Daoy (cell line): Measurements from ENCODE around the gene PKNOX2. TPM values are rescaled to one million over a fixed set of nuclear protein-coding genes. Genes with fewer than 3 reads are reported as not detected.

Experiments used
- DNase-seq: peaks from one replicate; pipeline ENCODE4 v3.0.0-alpha.2; 2015; ENCODE audit warnings: low read depth
- total RNA-seq: library from RNA; depleted of rRNA; stranded (reverse); fragments of >200 nt; shearing (Covaris generic); gene quantifications from 2 replicates; pipeline ENCODE4 v1.2.3, GENCODE V29; 2014

Gene PKNOX2
- total RNA-seq, 1 experiment from 2014 or later = 1.4 TPM

- DNase-seq = peak; percentile 48
These were observed 271.1 kb downstream of the PKNOX2 start for GRCh38 chr11:125435461-125436238.

- DNase-seq = no peak
These were observed 277.3 kb downstream of the PKNOX2 start for GRCh38 chr11:125441648-125442410.

GRCh38 chr11:125442946-125443345 is 278.4 kb downstream of the PKNOX2 start:
- DNase-seq = no peak

DNA sequence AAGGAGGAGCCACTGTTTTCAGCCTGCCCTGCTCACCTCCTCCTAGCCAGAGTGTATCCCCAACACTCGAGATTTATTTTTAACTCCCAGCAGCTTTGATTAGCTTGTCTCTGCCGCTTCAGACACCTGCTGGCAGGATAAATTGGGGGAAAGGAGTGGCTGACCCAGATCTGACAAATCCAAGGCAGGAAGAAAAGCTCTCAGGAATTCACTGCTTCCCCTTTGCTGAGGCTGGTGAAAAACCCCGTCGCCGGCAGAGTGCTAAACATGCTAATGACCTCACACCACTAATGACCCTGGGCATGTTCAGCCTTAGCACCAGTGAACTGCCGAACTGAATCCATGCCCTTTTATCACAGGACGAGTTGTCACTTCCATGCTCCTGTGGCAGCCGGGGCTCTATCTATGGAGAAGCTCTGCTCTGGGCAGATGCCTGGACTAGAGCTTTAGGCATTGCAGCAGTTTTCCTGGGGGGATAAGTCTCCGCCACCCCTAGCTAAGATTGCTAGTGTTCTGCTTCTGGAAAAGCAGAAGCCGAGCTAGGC is 279.3 kb downstream of the PKNOX2 start:
- DNase-seq = no peak

DNA sequence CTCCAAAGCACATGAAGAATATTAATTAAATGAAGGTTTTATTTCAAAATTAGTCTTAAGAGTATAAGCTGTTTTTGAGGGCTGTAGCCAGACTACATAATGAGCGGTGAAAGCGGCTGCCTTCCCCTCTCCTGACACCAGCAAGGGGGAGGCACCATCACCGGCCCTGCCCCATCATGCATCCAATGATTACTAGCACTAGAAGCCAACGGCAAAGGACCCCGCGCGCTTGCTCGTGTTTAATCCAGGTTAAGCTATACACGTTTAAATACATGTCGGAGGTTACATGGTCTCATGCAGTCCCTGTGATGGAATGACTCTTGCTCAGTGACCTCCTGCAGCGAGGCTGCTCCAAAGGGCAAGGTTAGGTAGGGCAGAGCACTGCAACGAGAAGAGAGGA is 281.2 kb downstream of the PKNOX2 start:
- DNase-seq = no peak

GRCh38 chr11:125446279-125446678 is 281.7 kb downstream of the PKNOX2 start:
- DNase-seq = no peak

- DNase-seq = no peak
These were observed 283.2 kb downstream of the PKNOX2 start for GRCh38 chr11:125447721-125448120.

DNA sequence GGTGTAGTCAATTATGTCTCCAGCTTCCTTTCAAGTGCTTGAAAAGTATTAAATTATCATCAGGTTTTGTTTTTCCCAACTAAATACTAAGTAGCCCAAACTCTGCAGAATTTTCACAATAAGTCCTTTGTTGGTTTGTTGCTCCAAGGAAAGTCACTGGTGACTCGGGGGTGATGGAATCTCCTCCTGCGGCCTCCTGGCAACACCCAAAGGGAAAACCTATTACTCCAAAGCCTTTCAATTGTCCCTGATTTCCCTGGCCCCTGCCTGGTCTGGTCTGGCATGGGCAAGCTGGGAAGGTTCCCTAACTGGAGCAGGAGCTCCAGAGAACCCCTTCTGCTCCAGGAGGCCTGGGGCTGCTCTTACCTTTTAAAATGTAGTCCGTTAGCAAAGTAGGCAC is 283.6 kb downstream of the PKNOX2 start:
- peak; percentile 50 for DNase-seq

GRCh38 chr11:125449565-125449964 is 285.0 kb downstream of the PKNOX2 start:
- no peak for DNase-seq

GRCh38 chr11:125451400-125452124 is 287.0 kb downstream of the PKNOX2 start:
- DNase-seq = peak; percentile 41

GRCh38 chr11:125452125-125452470 is 287.5 kb downstream of the PKNOX2 start:
- DNase-seq = no peak

- no peak for DNase-seq
These were observed 289.5 kb downstream of the PKNOX2 start for GRCh38 chr11:125454047-125454446.

GRCh38 chr11:125455851-125456250 is 291.3 kb downstream of the PKNOX2 start:
- DNase-seq = no peak

DNA sequence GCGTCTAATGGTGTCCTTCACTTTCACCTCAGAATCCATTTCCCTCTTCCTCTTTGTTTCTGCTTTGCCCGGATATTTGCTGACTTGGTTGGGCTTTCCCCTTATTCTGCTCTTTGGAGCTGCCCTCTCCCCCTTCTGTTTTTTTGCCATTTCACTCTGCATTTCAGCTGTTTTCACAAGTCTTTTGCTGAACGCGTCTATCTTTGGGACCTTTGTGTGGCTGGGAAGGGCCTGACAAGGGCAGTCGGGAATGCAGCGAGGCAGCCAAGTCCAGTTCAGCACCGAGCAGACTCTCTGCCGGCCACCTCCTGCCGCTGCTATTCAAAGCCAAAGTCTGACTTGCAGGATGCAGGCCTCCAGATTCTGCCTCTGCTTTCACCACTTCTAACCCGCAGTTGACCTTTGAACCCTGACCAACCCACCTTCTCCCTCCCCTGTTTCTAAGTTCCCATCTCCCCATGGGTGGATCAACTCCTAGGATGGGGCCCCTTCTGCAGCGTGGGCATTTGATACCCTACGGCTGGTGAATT is 293.3 kb downstream of the PKNOX2 start:
- DNase-seq = peak; percentile 18

DNA sequence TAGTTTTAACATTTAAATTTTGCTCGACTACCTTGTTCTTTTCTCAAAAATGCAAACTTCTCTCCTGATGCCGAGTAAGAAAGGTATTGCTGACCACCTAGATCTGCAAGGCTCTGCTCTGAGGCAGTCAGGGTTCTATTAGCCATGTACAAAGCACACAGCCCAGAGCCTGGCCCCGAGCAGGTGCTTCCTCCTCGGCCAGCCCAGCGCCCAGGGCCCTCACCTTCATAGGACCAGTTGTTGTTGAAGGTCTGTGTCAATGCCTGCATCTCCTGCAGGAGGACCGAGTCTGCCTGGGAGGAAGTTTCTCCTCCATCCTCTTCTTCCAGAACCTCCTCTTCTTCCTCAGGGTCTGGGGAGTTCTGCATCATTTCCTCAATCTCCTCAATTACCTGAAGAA is 295.7 kb downstream of the PKNOX2 start:
- no peak for DNase-seq

GRCh38 chr11:125463590-125464269 is 299.2 kb downstream of the PKNOX2 start:
- DNase-seq = no peak

DNA sequence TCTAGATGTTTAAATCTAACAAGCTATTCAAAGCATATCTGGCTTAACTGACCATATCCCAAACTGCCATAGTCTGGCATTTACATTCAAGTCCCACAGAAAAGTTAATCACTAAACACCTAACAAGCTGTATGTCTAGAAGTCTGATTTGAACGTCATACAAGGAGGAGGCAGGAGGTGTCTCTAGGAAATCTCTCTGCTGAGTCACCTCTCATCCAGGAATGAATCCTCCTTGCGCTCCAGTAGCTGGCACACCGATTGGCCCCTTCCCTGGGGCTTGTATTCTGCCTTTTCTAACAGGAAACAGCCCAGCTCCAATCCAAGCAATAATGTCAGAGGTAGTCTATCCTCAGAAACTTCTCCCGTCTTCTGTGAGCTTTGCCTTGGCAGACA is 299.7 kb downstream of the PKNOX2 start:
- DNase-seq = peak; percentile 34

- DNase-seq = no peak
These were observed 300.1 kb downstream of the PKNOX2 start for GRCh38 chr11:125464666-125465065.

DNA sequence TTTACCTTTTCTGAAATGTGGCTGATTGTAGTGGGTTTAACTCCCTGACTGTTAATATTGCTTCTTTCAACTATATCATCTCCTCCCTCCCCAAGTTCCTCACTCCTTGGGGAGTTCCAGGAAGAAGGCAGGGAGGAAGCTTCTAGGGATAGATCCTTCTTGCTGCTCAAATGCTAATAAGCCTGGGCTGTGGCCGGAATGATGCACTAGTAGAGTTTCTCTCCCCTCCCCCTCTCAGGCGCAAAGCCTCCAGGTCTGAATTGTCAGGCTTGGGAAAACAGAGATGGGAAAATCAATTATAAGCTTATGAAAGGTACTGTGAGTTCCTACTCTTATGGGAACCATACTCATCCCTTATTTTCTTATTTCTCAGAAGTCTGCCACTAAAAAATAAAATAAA is 300.7 kb downstream of the PKNOX2 start:
- DNase-seq = no peak

DNA sequence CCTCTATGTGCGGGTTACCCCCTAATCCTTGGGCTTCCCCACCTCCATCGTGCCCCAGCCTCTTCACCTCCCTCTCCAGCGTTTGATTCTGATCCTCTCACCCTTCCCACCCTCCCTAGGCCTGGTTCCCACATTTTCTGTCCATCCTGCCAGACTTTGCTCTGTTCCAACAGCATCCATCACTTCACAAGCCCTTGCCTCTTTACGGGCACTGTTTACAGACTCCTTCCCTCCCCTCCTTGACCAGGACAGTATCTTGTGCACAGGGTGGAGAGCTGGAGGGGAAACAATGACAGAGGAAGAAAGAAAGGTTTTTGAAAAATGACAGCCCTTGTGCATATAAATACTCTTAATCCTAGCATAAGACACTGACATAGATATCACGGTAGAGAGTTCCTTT is 301.1 kb downstream of the PKNOX2 start:
- DNase-seq = no peak

DNA sequence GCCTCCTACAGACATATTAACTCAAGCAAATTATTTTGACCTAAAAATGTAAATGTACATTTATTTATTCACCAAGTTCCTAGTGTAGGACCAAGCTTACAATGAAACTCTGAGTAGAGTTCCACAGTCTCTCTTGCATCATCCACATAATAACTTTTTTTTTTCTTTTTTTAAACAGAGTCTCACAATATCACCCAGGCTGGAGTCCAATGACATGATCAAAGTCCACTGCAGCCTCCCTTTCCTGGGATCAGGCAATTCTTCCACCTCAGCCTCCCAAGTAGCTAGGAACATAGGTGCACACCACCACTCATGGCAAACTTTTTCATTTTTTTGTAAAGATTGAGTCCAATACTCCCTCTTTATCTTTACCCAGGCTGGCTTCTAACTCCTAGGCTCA is 303.5 kb downstream of the PKNOX2 start:
- no peak for DNase-seq

GRCh38 chr11:125468852-125469251 is 304.3 kb downstream of the PKNOX2 start:
- no peak for DNase-seq
